GM12892 (cell line): ENCODE measurements around the gene PHF13.
A peak's percentile ranks its signal among the peaks of the same experiment; 100 is the strongest.

Experiments
- DNase-seq: peaks from one replicate; pipeline ENCODE4 v3.0.0; 2011; ENCODE audit not compliant: insufficient read length
- FAIRE-seq: peaks from 2 replicates; lab custom pipeline; 2011; peaks lifted over from hg19 to GRCh38; lab: Jason Lieb, UNC
- POLR2A ChIP-seq: IDR thresholded peaks from 2 replicates; pipeline ENCODE4 v1.6.1; 2011; ENCODE audit warnings: low read depth, low read length, control low read depth
- POLR2AphosphoS5 ChIP-seq: IDR thresholded peaks from 2 replicates; pipeline ENCODE4 v1.6.1; 2011; ENCODE audit warnings: low read depth, low read length, control low read depth
- TAF1 ChIP-seq: IDR thresholded peaks from 2 replicates; pipeline ENCODE4 v1.6.1; 2011; ENCODE audit warnings: low read depth, mild to moderate bottlenecking, control low read depth, low read length, borderline replicate concordance

The PHF13 gene

DNA sequence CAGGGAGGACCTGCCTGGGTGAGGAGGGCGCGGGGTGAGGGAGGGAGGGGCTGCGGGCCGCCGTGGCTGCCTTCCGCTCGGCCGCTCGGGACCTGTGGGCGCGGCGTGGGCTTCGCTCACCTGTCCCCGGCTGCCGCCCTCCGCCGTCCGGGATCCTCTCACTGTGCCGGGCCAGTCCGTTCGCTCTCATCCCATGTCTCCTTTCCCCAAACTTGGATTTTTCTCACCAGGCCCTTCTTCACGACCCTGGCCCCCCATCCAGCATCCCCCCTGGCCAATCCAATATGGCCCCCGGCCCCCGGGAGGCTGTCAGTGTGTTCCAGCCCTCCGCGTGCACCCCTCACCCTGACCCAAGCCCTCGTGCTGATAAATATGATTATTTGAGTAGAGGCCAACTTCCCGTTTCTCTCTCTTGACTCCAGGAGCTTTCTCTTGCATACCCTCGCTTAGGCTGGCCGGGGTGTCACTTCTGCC lies 33.4 kb upstream of the PHF13 start:
- no peak for FAIRE-seq
- no peak for TF ChIP-seq POLR2AphosphoS5
- TF ChIP-seq POLR2A: no peak
- no peak for TF ChIP-seq TAF1
- DNase-seq: no peak

DNA sequence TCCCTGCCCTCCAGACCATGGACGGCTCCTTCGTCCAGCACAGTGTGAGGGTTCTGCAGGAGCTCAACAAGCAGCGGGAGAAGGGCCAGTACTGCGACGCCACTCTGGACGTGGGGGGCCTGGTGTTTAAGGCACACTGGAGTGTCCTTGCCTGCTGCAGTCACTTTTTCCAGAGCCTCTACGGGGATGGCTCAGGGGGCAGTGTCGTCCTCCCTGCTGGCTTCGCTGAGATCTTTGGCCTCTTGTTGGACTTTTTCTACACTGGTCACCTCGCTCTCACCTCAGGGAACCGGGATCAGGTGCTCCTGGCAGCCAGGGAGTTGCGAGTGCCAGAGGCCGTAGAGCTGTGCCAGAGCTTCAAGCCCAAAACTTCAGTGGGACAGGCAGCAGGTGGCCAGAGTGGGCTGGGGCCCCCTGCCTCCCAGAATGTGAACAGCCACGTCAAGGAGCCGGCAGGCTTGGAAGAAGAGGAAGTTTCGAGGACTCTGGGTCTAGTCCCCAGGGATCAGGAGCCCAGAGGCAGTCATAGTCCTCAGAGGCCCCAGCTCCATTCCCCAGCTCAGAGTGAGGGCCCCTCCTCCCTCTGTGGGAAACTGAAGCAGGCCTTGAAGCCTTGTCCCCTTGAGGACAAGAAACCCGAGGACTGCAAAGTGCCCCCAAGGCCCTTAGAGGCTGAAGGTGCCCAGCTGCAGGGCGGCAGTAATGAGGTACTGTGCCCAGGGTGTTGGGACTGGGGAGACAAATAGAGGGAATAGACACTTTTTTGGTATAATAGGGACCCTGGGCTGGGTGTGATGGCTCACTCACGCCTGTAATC lies 32.7 kb upstream of the PHF13 start:
- TF ChIP-seq POLR2A (no peak), POLR2AphosphoS5 (no peak), TAF1 (no peak)
- DNase-seq (no peak), FAIRE-seq (no peak)

DNA sequence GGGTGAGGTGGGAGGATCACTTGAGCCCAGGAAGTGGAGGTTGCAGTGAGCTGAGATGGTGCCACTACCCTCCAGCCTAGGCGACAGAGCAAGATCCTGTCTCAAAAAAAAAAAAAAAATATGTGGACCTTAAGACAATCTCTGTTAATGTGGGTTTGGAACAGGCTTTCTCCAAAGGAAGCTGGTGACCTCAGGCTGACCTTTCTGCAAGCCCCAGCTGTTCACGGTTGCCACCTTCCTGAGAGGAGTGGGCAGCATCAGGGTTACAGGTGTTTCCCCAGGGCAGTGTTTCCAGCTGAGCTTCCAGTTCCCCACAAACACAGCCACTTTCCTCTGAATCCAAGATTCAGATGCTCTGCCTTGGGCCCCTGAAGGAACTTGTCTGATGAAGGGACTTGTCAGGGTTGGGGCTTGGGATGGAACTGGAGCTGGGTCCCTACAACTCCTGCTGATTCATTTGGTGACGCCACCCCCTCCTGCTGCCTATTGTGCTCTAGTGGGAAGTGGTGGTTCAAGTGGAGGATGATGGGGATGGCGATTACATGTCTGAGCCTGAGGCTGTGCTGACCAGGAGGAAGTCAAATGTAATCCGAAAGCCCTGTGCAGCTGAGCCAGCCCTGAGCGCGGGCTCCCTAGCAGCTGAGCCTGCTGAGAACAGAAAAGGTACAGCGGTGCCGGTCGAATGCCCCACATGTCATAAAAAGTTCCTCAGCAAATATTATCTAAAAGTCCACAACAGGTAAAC lies 31.8 kb upstream of the PHF13 start:
- DNase-seq (no peak), FAIRE-seq (no peak)
- TF ChIP-seq POLR2A (no peak), POLR2AphosphoS5 (no peak), TAF1 (no peak)

DNA sequence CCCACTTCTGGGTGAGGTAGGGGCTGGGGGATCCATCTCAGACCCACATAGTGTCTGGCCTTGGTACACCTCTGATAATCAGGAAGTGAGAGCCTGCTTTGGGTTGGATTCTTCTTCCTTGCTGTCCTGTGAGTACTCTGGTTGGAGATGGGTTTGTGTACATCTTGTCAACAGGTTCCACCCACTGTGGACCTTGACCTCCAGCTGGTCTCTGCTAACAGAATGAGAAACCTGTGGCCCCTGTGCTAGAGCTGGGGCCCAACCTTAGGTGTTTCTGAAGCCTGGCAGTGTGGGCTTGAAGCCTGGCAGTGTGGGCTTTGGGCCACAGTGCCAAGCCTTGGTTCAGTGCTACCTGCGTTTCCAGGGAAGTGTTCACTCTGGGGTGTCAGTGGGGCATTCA lies 31.2 kb upstream of the PHF13 start:
- no peak for TF ChIP-seq POLR2A
- no peak for TF ChIP-seq POLR2AphosphoS5
- no peak for TF ChIP-seq TAF1
- FAIRE-seq (no peak), DNase-seq (no peak)

DNA sequence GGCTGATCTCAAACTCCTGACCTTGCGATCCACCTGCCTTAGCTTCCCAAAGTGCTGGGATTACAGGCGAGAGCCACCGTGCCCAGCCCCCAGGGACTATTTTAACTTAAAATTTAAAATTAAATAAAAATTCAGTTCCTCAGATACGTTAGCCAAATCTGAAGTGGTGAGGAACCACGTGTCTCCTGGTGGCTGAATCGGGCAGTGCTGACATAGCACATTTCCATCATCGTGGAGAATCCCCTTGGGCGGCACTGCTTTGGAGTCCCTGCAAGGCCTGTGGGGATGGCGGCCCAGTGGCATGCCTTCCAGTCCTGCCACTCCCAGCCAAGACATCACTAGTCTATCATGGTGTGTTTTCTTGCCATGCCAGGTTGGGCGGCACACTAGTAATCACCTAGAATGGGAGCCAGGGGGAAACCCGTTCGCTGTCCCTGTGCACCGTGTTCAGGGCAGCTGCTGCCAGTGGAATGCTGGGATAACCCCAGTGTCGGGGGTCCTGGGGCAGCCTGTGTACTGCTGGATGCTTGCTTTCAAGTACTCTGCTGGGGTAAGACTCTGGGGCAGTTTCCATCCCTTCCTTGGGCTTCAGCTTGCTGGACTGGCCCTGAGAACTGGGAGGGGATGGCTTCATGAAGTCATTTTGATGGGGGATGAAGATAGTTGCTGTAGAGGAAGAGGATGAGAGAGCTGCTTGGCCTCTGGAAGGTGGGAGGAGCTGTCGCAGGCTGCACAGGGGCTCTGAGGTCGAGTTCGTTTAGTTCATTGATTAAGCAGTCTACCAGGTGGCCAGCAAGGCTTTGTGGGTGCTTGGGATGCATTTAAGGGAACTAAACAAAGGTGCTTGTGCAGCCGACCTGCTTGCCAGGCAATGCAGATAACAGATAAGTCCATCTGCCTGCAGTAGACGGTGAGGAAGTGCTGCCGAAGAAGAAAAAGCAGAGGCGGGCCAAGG lies 29.1 kb upstream of the PHF13 start:
- TF ChIP-seq POLR2A (no peak), POLR2AphosphoS5 (no peak), TAF1 (no peak)
- DNase-seq (no peak), FAIRE-seq (no peak)

DNA sequence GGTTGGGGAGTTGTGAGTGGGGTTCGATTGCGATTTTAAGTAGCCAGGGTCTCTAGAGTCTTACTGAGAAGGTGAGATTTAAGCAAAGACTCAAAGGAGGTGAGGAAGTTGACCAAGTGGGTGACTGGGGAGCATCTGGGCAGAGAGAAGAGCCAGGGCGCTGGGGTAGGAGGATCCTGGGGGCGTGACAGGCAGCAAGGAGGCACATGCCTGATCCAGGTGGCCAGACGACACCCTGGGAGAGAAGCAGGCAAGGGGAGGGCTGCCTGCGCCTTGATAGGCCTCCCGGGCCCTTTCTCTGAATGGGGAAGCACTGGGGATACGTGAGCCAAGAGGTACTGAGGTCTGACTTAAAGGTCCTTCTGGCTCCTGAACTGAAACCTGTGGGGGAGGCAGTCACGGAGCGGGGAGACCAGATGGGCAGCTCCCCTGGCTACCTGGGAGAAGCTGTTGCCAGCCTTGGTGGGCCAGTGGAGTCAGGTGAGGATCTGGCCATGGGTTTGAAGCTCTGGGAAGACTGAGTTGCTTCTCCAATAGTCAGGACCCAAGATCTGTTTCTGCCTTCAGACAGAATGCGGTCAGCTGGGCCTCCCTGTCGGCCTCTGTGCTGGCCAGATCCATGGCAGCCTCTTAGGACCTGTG lies 28.3 kb upstream of the PHF13 start:
- no peak for TF ChIP-seq POLR2A
- TF ChIP-seq TAF1: no peak
- TF ChIP-seq POLR2AphosphoS5: no peak
- DNase-seq (no peak), FAIRE-seq (no peak)

DNA sequence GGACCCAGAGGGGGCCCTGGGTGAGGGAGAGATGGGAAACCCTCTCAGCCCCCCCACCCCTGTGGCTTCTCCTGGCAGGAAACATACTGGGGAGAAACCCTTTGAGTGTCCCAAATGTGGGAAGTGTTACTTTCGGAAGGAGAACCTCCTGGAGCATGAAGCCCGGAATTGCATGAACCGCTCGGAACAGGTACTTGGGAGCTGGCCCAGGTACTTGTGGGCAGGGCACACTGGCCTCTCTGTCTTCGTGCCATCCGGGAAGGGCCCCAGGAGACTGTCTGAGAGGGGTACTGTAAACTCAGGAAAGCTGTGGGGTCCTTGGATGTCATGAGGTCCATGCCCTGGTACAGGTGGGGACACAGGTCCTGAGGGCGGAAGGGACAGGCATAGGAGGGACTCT lies 27.7 kb upstream of the PHF13 start:
- no peak for FAIRE-seq
- no peak for DNase-seq
- TF ChIP-seq TAF1 (no peak), POLR2A (no peak), POLR2AphosphoS5 (no peak)

DNA sequence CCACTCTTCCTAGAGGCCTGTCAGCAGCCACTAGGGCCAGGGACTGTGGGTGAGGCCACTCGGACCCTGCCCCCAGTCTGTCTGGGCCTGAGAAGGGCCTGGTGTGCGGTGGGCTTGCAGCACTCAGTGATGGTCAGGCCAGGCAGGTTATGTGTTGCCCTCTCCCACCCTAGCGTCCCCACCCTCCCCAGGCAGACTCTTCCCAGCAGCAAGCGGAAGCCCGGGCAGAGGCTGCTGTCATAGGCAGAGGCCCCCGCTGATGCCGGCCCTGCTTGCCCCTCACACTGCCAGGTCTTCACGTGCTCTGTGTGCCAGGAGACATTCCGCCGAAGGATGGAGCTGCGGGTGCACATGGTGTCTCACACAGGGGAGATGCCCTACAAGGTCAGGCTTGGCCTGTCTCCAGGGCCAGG lies 27.1 kb upstream of the PHF13 start:
- DNase-seq (no peak), FAIRE-seq (no peak)
- TF ChIP-seq POLR2A (no peak), TAF1 (no peak), POLR2AphosphoS5 (0 out of 2 replicates have a peak, but pooled peaks have one; percentile 23)

DNA sequence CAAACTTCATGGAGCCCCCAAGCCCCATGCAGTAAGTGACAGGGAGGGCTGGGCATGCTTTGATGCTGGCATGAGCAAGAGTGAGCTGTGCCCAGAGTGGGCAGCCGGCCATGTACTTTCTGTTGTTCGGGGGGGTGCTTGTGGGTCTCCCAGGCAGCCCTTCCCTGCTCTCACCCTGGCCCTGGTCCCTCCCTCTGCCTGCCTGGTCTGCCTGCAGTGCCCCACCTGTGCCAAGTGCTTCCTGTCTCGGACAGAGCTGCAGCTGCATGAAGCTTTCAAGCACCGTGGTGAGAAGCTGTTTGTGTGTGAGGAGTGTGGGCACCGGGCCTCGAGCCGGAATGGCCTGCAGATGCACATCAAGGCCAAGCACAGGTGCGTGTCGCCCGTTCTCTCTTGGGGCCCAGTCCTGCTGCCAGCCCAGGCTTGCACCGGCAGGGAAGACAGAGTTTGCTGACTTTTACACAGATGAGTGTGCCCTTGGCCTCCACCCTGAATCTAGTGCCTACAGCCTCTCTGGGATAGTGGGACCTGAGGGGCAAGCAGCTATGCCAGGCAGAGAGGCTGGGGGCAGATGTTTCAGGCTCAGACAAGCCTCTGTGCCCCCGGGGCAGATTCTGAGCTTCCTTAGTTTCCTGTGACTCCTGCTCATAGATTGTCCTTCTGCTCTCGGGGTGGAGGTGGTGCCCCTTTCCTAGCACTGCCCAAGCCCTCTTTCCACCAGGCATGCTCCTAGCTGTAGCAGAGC lies 26.1 kb upstream of the PHF13 start:
- TF ChIP-seq TAF1: no peak
- no peak for FAIRE-seq
- no peak for DNase-seq

DNA sequence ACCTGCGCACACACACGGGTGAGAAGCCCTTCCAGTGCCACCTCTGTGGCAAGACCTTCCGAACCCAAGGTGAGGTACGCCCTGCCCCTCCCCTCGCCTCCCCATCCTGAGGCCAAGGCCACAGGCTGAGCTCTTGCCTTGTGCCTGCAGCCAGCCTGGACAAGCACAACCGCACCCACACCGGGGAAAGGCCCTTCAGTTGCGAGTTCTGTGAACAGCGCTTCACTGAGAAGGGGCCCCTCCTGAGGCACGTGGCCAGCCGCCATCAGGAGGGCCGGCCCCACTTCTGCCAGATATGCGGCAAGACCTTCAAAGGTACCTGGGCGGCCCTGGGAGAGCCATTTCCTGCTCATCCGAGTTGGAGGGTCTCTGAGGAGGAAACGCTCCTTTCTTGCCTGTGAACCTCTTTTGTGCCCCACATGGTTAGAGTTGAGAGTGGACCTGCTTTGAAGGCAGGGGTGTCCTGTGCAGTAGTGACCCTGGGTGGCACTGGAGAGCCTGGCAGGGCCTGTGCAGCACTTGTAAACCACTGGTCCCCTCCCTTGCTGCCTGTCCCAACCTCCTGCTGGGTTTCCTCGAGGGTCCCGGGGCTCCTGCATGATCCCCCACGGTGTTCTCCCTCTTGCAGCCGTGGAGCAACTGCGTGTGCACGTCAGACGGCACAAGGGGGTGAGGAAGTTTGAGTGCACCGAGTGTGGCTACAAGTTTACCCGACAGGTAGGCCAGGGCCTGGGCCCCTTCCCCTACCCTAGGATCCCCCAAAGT lies 25.2 kb upstream of the PHF13 start:
- no peak for FAIRE-seq
- TF ChIP-seq TAF1: no peak
- no peak for TF ChIP-seq POLR2A
- TF ChIP-seq POLR2AphosphoS5: no peak
- no peak for DNase-seq
